Activated naive CD4-positive, alpha-beta T cell treated with anti-CD3 and anti-CD28 coated beads, Interleukin-2, amount 50 U/mL, for 72 hours (primary cell): ENCODE measurements around the gene DYNC2H1. TPM values are rescaled to one million over a fixed set of nuclear protein-coding genes. Genes with fewer than 3 reads are reported as not detected.
A peak's percentile ranks its signal among the peaks of the same experiment; 100 is the strongest.
"Not testable (repeated sequence)": the region's sequence is repeated elsewhere in the genome, so short reads cannot be mapped to it uniquely, and the experiment has no call there.

ENCODE experiments used
- ATAC-seq, 2 donors: fragments of 150-1000 bp; cut with Tn5 transposase; 2 replicates each; pipeline ENCODE4 v1.10.0; 2021; ENCODE audit warnings: mild to moderate bottlenecking in 2 of 2, moderate library complexity in 2 of 2
- DNase-seq, 2 donors: peaks; one replicate each; pipeline ENCODE4 v3.0.0; 2021 to 2022; ENCODE audit warnings: low spot score in 2 of 2
- H3K27ac Mint-ChIP-seq, 2 donors: one replicate each; pipeline ENCODE4 v1.8.0; 2022; ENCODE audit warnings: mild to moderate bottlenecking in 2 of 2, mixed read lengths in 2 of 2
- H3K36me3 Mint-ChIP-seq, 2 donors: one replicate each; pipeline ENCODE4 v1.8.0; 2022; ENCODE audit warnings: mixed read lengths in 2 of 2
- H3K9me3 Mint-ChIP-seq, 2 donors: one replicate each; pipeline ENCODE4 v1.8.0; 2022; ENCODE audit warnings: mixed read lengths in 2 of 2
- total RNA-seq, 2 donors: library from RNA; stranded (reverse); gene quantifications; one replicate each; pipeline ENCODE4 v1.2.3, GENCODE V29; 2022

The DYNC2H1 gene
- total RNA-seq, 2 donors from 2014 or later, result 2.2 to 2.6 TPM

- Mint-ChIP-seq H3K9me3 (no peaks in the 10 kb centered on the region), H3K27ac (no peak overlapping the region), H3K36me3 (no peaks in the 10 kb centered on the region)
- DNase-seq (no peak), ATAC-seq (no peak)
These were observed 1.2 kb downstream of the DYNC2H1 start for GRCh38 chr11:103110391-103110790.

GRCh38 chr11:103111400-103111799, 2.2 kb downstream of the DYNC2H1 start:
- Mint-ChIP-seq H3K9me3 (no peaks in the 10 kb centered on the region), H3K36me3 (no peaks in the 10 kb centered on the region), H3K27ac (no peak overlapping the region)
- ATAC-seq (no peak), DNase-seq (no peak)

- DNase-seq (no peak), ATAC-seq (no peak)
- Mint-ChIP-seq H3K36me3 (no peaks in the 10 kb centered on the region), H3K27ac (no peak overlapping the region), H3K9me3 (no peaks in the 10 kb centered on the region)
These were observed 3.1 kb downstream of the DYNC2H1 start for GRCh38 chr11:103112364-103112763.

GRCh38 chr11:103114836-103115235, 5.6 kb downstream of the DYNC2H1 start:
- Mint-ChIP-seq H3K9me3 (no peaks in the 10 kb centered on the region), H3K36me3 (no peaks in the 10 kb centered on the region), H3K27ac (no peak overlapping the region)
- DNase-seq, result no peak
- no peak for ATAC-seq

- H3K36me3 Mint-ChIP-seq, result no peaks in the 10 kb centered on the region
These were observed 16.2 kb downstream of the DYNC2H1 start for GRCh38 chr11:103125462-103125861.

DNA sequence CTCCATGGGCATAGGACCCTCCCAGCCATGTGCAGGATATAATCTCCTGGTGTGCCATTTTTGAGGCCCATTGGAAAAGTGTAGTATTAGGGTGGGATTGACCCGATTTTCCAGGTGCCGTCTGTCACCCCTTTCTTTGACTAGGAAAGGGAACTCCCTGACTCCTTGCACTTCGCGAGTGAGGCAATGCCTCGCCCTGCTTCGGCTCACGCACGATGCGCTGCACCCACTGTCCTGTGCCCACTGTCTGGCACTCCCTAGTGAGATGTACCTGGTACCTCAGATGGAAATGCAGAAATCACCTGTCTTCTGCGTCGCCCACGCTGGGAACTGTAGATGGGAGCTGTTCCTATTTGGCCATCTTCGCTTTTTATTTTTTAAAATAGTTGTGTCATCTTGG, 32.8 kb downstream of the DYNC2H1 start:
- not testable (repeated sequence) for H3K36me3 Mint-ChIP-seq, H3K27ac Mint-ChIP-seq, H3K9me3 Mint-ChIP-seq, DNase-seq, ATAC-seq

More at GRCh38 chr11:103125462-103125861, 16.2 kb downstream of the DYNC2H1 start:
- H3K9me3 Mint-ChIP-seq, result no peaks in the 10 kb centered on the region
- no peak overlapping the region for H3K27ac Mint-ChIP-seq
- no peak for DNase-seq
- peak in 1 of 2 donors; percentile 59 for ATAC-seq

DNA sequence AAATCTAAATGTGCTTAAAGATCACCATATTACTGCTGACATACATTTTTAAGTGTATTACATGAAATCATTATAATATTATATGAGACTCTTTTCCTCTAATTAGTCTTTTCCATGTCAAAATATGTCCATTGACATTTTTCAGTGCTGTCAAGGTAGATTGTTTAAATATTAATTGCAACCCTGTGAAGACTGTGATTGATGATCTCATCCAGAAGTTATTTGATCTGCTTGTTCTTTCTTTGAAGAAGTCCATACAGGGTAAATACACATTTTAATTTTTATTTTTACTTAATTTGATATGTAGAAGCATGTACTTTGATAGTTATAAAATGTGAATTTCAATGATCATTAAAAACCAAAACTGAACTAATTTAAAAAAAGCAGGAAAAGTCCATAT, 38.4 kb downstream of the DYNC2H1 start:
- H3K9me3 Mint-ChIP-seq, result no peaks in the 10 kb centered on the region

DNA sequence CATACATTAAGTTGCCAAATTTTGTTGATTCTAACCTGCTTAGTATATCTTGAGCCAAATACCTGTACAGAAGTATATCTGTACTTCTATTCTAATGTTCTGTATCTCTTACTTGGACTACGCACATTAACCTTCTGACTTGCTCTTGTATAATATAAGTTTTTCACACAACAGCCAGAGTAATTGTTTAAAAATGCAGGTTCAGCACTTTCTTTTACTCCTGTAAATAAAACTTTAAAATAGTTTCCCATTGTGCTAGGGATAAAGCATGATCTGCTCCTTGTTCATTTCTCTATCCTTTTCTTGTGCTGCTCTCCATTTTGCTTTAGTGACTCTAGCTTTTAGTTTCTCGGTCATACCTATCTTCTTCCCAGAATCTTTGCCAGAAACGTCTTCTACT, 48.3 kb downstream of the DYNC2H1 start:
- Mint-ChIP-seq H3K27ac (no peak overlapping the region), H3K9me3 (no peaks in the 10 kb centered on the region), H3K36me3 (no peaks in the 10 kb centered on the region)
- DNase-seq (no peak), ATAC-seq (no peak)

More for the DNA sequence above, 38.4 kb downstream of the DYNC2H1 start:
- no peak overlapping the region for H3K27ac Mint-ChIP-seq
- no peaks in the 10 kb centered on the region for H3K36me3 Mint-ChIP-seq
- no peak for DNase-seq
- no peak for ATAC-seq

- H3K27ac Mint-ChIP-seq, result no peak overlapping the region
- H3K9me3 Mint-ChIP-seq, result no peaks in the 10 kb centered on the region
- DNase-seq (no peak), ATAC-seq (no peak)
- H3K36me3 Mint-ChIP-seq, result no peaks in the 10 kb centered on the region
These were observed 55.0 kb downstream of the DYNC2H1 start for GRCh38 chr11:103164093-103164796.

DNA sequence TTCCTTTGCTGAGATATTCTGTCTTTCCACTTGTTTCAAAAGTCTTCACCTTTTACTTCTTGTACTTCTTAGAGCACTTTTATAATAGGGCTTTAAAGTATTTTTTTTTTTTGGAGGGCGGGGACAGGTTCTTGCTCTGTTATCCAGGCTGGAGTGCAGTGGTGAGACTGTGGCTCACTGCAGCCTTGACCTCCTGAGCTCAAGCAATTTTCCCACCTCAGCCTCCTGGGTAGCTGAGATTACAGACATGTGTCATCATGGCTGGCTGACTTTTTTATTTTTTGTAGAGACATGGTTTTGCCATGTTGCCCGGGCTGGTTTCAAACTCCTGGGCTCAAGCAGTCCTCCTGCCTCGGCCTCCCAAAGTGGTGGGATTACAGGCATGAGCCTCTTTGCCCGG, 57.9 kb downstream of the DYNC2H1 start:
- H3K36me3 Mint-ChIP-seq, result no peaks in the 10 kb centered on the region
- H3K9me3 Mint-ChIP-seq, result no peaks in the 10 kb centered on the region
- ATAC-seq, result no peak
- DNase-seq, result no peak
- no peak overlapping the region for H3K27ac Mint-ChIP-seq

GRCh38 chr11:103170865-103171264, 61.6 kb downstream of the DYNC2H1 start:
- H3K9me3 Mint-ChIP-seq, result no peaks in the 10 kb centered on the region
- H3K36me3 Mint-ChIP-seq, result no peaks in the 10 kb centered on the region
- no peak overlapping the region for H3K27ac Mint-ChIP-seq
- DNase-seq (no peak), ATAC-seq (no peak)

DNA sequence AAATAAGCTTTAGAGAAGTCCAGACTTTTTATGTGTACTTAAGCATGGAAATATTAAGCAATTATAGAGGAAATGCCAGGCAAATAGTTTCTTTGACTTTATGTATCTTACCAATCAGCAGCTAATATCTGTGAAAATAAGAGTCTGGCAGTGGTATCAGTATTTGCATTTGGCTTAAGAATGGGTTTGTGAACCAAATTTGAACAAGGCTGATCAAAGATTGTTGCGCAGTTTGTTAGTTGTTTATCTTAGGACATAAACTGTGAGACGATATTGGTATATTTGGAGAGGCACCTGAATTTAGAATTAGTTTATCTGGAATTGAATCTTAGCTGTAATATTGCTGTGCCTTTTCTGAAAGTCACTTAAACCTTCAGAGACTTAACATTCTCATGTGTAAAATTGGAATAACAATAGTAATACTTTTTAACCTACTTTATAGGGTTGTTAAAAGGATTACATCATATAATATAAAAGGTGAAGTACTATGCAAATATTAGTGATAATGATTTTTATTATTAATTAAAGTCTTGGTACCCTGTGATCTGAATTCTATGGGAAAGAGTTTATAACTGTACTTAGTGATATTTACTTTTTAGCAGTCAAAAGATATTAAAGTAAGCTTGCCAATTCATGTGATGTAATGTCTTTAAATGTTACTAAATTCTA, 66.4 kb downstream of the DYNC2H1 start:
- ATAC-seq, result no peak
- H3K27ac Mint-ChIP-seq, result no peak overlapping the region
- no peaks in the 10 kb centered on the region for H3K9me3 Mint-ChIP-seq
- DNase-seq, result no peak
- no peaks in the 10 kb centered on the region for H3K36me3 Mint-ChIP-seq

DNA sequence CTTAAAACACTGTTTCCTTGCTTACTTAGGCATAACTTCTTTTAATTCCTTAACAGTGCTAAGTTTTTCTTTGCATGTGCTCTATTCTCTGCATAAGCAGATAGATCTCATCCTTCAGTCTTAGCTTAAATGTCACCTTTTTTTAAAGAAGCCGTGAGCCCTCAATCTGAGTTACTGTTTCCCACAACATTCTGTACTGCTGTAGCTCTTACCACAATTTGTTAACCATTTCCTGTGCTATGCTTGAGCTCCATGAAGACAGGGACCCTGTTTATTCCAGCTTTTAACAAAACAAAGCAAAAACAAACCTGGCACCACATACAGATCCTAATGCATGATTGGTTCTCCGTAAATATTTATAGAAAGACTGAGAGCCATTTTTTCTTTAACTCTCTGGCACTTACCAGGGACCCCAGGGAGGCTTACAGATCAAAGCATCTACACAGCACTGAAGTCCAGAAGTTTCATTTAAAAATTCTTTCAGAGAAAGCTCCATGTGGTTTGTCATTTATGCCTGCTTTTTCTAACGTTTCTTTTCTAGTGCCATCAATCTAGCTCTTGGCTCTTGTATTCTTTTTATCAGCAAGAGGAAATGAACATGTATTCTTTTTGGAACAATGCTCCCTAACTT, 74.9 kb downstream of the DYNC2H1 start:
- Mint-ChIP-seq H3K36me3 (no peaks in the 10 kb centered on the region), H3K27ac (no peak overlapping the region), H3K9me3 (no peaks in the 10 kb centered on the region)
- ATAC-seq (peak in 1 of 2 donors; percentile 26), DNase-seq (no peak)

GRCh38 chr11:103202048-103202651, 92.9 kb downstream of the DYNC2H1 start:
- no peak for DNase-seq
- no peak overlapping the region for H3K27ac Mint-ChIP-seq
- ATAC-seq, result no peak
- no peaks in the 10 kb centered on the region for H3K36me3 Mint-ChIP-seq
- no peaks in the 10 kb centered on the region for H3K9me3 Mint-ChIP-seq

DNA sequence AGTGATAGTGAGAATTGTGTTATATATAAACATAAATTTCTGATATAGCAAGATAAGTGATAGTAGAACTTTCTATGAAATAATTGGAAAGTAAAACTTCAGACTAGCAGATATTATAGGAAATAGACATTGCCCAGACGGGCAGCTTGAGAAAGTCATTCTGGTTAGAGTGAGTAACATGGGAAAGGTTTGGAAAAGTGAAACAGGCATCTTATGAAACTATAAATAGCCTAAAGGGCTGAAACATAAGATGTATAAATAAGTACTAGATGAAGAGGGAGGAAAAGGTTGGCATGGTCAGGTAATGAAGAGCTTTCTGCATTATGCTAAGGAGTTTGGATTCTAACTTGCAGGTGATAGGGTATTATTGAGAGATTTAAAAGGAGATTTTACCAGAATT, 101.3 kb downstream of the DYNC2H1 start:
- Mint-ChIP-seq H3K36me3 (no peaks in the 10 kb centered on the region), H3K27ac (no peak overlapping the region), H3K9me3 (no peaks in the 10 kb centered on the region)
- DNase-seq (no peak), ATAC-seq (no peak)

DNA sequence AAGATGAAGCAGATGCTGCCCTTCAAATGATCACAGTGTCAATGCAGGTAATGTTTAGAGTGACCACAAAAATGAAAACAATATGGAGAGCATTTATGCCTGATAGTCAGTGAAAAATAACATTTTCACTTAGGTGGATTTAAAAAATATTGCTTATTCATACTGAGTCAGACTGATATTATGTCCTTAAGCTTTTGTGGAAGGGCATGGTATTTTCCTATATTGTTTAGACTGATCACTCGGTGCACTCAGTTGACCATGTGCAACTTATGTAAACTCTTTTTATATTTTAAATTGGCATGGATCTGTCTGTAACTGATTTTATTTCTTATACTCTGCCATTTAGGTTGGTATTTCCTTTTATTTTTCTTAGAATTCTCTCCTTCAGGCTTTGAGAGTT, 106.6 kb downstream of the DYNC2H1 start:
- no peak for ATAC-seq
- no peak for DNase-seq
- Mint-ChIP-seq H3K27ac (no peak overlapping the region), H3K36me3 (no peaks in the 10 kb centered on the region), H3K9me3 (no peaks in the 10 kb centered on the region)

- Mint-ChIP-seq H3K36me3 (no peaks in the 10 kb centered on the region), H3K27ac (no peak overlapping the region), H3K9me3 (no peaks in the 10 kb centered on the region)
- ATAC-seq (no peak), DNase-seq (no peak)
These were observed 110.9 kb downstream of the DYNC2H1 start for GRCh38 chr11:103220133-103220532.
